ENCODE measurements around the gene SHE.
A peak's percentile ranks its signal among the peaks of the same experiment; 100 is the strongest.
"Not testable (repeated sequence)": the region's sequence is repeated elsewhere in the genome, so short reads cannot be mapped to it uniquely, and the experiment has no call there.

Gene SHE

GRCh38 chr1:154512760-154513159 lies 10.5 kb upstream of the SHE start:
- no peak for DNase-seq

- DNase-seq = no peak
Observed at GRCh38 chr1:154503898-154504297, 1.7 kb upstream of the SHE start.

GRCh38 chr1:154502744-154503115 lies 518 bp upstream of the SHE start:
- no peak for DNase-seq

- DNase-seq = no peak
Observed at GRCh38 chr1:154501423-154502065, 668 bp downstream of the SHE start.

- DNase-seq = no peak
Observed at GRCh38 chr1:154500533-154500932, 1.7 kb downstream of the SHE start.

GRCh38 chr1:154499446-154499845 lies 2.8 kb downstream of the SHE start:
- peak; percentile 39 for DNase-seq

- no peak for DNase-seq
Observed at GRCh38 chr1:154497026-154497806, 5.0 kb downstream of the SHE start.

- no peak for DNase-seq
Observed at GRCh38 chr1:154496383-154496782, 5.8 kb downstream of the SHE start.

GRCh38 chr1:154495496-154496273 lies 6.5 kb downstream of the SHE start:
- no peak for DNase-seq

- no peak for DNase-seq
Observed at GRCh38 chr1:154493276-154493675, 8.9 kb downstream of the SHE start.

GRCh38 chr1:154492115-154492514 lies 10.1 kb downstream of the SHE start:
- no peak for DNase-seq

- DNase-seq = no peak
Observed at GRCh38 chr1:154490317-154490716, 11.9 kb downstream of the SHE start.

GRCh38 chr1:154489695-154490274 lies 12.4 kb downstream of the SHE start:
- no peak for DNase-seq

- DNase-seq = no peak
Observed at GRCh38 chr1:154488922-154489321, 13.3 kb downstream of the SHE start.

- not testable (repeated sequence) for DNase-seq
Observed at GRCh38 chr1:154486756-154487155, 15.5 kb downstream of the SHE start.

- no peak for DNase-seq
Observed at GRCh38 chr1:154485910-154486496, 16.2 kb downstream of the SHE start.

GRCh38 chr1:154485106-154485505 lies 17.1 kb downstream of the SHE start:
- DNase-seq = no peak

- no peak for DNase-seq
Observed at GRCh38 chr1:154483941-154484803, 18.0 kb downstream of the SHE start.

- DNase-seq = no peak
Observed at GRCh38 chr1:154481053-154481452, 21.2 kb downstream of the SHE start.

GRCh38 chr1:154479764-154480421 lies 22.3 kb downstream of the SHE start:
- peak; percentile 84 for DNase-seq

GRCh38 chr1:154478639-154479038 lies 23.6 kb downstream of the SHE start:
- DNase-seq = peak; percentile 29
